GM12891 (cell line): ENCODE results near the gene PDE1A.

ENCODE experiments used
- PAX5 ChIP-seq: IDR thresholded peaks from 2 replicates; pipeline ENCODE4 v1.6.1; 2011; ENCODE audit warnings: low read length, moderate library complexity, mild to moderate bottlenecking; ENCODE audit not compliant: insufficient read depth, severe bottlenecking
- POLR2AphosphoS5 ChIP-seq: IDR thresholded peaks from 2 replicates; pipeline ENCODE4 v1.6.1; 2011; ENCODE audit warnings: low read depth, low read length, control low read depth
- POU2F2 ChIP-seq: IDR thresholded peaks from 2 replicates; pipeline ENCODE4 v1.6.1; 2011; ENCODE audit warnings: low read depth, mild to moderate bottlenecking, control low read depth, low read length, moderate library complexity
- TAF1 ChIP-seq: IDR thresholded peaks from 2 replicates; pipeline ENCODE4 v1.6.1; 2011; ENCODE audit warnings: low read depth, low read length, control low read depth

DNA sequence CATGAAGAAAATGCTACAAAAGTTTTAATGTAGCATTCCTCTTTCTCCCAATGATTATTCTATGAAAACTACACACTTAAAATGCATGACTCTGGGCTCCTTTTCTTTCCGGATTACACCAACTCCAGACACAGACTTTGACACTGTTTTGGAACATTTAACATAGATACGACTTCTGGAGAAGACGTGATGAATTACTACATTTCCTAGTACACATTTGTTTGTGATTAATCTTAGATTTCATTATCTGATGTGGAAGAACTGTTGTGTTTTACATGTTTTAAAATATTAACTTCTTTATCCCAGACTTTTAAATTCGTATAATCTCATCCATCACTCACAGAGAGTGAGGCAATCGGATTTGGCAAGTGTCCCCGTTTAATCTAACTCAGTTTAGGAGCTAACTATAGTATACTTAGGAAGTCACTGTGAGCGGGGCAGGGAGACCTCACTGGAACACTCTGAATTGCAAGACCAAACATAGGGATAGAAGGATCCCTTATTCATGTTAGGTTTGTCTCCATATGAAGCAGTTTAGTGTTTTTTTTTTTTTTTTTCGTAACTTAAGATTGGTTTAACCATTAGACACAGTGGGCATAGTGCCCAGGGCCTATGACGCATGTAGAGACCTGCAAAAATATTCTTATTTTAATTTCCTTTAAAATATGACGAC lies 66.7 kb downstream of the PDE1A start:
- TF ChIP-seq POU2F2: no peak
- no peak for TF ChIP-seq PAX5
- TF ChIP-seq TAF1: no peak
- no peak for TF ChIP-seq POLR2AphosphoS5
